ENCODE results near the gene UNK. TPM values are rescaled to one million over a fixed set of nuclear protein-coding genes. Genes with fewer than 3 reads are reported as not detected.

UNK gene
- total and polyA plus RNA-seq, 9 of the 15 experiments (the other 6 are each of a cell fraction or from before 2014, with no cell fraction given): 12.8 to 38.6 (median 24.8) TPM

DNA sequence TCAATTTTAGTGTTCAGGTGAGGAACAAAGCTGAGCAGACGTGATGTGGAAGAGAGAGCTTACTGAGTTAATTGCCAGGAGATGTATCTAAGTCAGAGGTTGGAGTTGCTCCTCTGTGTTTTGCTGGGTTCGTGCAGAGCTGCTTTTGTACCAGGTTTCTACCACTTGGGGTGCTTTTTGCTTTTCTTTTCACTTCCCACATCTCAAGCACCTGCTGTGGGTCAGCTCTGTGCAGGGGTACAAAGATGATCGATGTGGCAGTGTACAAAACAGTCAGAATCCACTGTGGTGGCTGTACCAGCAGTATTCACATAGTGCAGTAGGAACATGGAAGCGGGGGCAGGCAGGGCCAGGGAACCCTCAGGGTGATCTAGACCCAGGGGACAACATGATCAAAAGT lies 14.8 kb downstream of the UNK start (continued):
- TF ChIP-seq, protein P1, sequence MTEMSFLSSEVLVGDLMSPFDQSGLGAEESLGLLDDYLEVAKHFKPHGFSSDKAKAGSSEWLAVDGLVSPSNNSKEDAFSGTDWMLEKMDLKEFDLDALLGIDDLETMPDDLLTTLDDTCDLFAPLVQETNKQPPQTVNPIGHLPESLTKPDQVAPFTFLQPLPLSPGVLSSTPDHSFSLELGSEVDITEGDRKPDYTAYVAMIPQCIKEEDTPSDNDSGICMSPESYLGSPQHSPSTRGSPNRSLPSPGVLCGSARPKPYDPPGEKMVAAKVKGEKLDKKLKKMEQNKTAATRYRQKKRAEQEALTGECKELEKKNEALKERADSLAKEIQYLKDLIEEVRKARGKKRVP (CRISPR knock-in tag; IDR thresholded peaks at IDR 0.05): no peak
- TF ChIP-seq, protein P2, sequence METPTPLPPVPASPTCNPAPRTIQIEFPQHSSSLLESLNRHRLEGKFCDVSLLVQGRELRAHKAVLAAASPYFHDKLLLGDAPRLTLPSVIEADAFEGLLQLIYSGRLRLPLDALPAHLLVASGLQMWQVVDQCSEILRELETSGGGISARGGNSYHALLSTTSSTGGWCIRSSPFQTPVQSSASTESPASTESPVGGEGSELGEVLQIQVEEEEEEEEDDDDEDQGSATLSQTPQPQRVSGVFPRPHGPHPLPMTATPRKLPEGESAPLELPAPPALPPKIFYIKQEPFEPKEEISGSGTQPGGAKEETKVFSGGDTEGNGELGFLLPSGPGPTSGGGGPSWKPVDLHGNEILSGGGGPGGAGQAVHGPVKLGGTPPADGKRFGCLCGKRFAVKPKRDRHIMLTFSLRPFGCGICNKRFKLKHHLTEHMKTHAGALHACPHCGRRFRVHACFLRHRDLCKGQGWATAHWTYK (CRISPR knock-in tag; IDR thresholded peaks at IDR 0.05): no peak

DNA sequence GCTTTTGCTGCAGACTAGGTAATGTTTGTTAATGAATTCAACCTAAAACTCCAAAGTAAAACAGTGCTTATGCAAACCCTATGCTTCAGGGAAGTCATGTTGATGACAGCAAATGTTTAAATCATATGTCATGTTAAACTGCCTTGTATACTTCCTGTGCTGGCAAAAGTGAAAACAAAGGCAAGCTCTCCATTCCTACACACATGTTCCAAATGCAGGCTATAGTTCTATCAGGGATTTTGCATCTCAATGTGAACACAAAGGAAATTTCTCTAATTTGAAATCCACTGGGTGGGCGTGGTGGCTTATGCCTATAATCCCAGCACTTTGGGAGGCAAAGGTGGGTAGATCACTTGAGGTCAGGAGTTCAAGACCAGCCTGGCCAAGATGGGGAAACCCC lies 19.3 kb downstream of the UNK start:
- no peak for DNase-seq (ENCODE audit: extremely low read depth in 1 of 4, low spot score in 3 of 4)
- 82% methylated on average over 1 of the region's 1 CpG for WGBS (ENCODE audit: insufficient coverage, low coverage, missing lambda C conversion rate)
- TF ChIP-seq ZNF507 (tag; conservative IDR thresholded peaks at IDR 0.05): no peak
- no peak for TF ChIP-seq POLR2A (conservative IDR thresholded peaks at IDR 0.05)
- Histone ChIP-seq H3K36me3 (ENCODE audit: control insufficient read depth, insufficient read depth, low read length) (peaks cover 9% of the 10 kb centered on the region; the same call in 1 of the 3 replicates), H3K9me3 (replicated peaks; ENCODE audit: control insufficient read depth, insufficient read depth, low read depth, low read length) (no peaks in the 10 kb centered on the region), H3K9me1 (ENCODE audit: control insufficient read depth, insufficient read depth, low read length) (no peaks in the 10 kb centered on the region), H3K27ac (ENCODE audit: extremely low read depth, low read depth, low read length) (no peak overlapping the region), H3K79me2 (ENCODE audit: control insufficient read depth, insufficient read depth, low read length) (no peaks in the 10 kb centered on the region), H3K4me3 (no peak overlapping the region), H3K27me3 (ENCODE audit: control insufficient read depth in 2 of 2, insufficient read depth in 2 of 2, low read length in 2 of 2) (no peaks in the 10 kb centered on the region), H3K4me1 (replicated peaks in 1 of 2; ENCODE audit: control insufficient read depth in 2 of 2, insufficient read depth in 2 of 2, low read length in 2 of 2) (peaks cover 3 to 5% of the 10 kb centered on the region in 2 experiments; a peak in 3 of 5 replicates), H3K4me2 (ENCODE audit: insufficient read depth, low read length) (no peak overlapping the region), H3K9ac (ENCODE audit: insufficient read depth in 1 of 2, low read depth in 2 of 2, low read length in 2 of 2) (no peak overlapping the region), H4K20me1 (replicated peaks; ENCODE audit: control insufficient read depth, insufficient read depth, low read length) (no peaks in the 10 kb centered on the region), H2AFZ (ENCODE audit: low read depth, low read length) (no peak overlapping the region)
- CTCF ChIA-PET (ENCODE audit: low intra/inter-chr PET ratio): no interaction called here
- no TSS peak for BruUV-seq (replicated peaks)
- intact Hi-C loops (cut with micrococcal nuclease) (no loop called here), in situ Hi-C loops (cut with MboI) (no loop called here)
- no peak for ATAC-seq
- POLR2A ChIA-PET: interaction anchor here (0.6 to 2.4 kb wide), 10 partner anchors 9 to 31 kb away, joined by 3 to 11 read pairs (median 5); partner anchors contain the start of gene UNK
- no peak for FAIRE-seq
